ENCODE measurements around the gene MATCAP1.
A peak's percentile ranks its signal among the peaks of the same experiment; 100 is the strongest.

Gene MATCAP1

DNA sequence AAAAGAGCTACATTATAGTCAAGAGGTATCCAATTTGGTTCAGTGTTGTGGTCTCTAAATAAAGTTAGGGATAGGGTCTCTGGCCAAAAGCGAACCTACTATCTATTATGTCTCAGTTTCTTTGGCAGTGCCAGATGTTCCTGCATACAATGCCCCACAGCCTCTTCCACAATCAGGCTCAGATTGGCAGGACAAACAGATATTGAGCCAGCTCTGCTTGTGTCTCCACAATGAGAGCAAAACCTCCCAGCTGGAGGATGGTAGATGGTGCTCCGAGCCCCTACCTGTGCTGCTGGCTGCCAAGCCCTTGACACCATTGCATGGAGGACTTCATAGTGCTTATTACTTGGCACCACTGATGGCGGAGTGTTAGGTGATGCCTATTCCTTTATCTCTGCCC lies 54.3 kb downstream of the MATCAP1 start:
- no peak for DNase-seq (ENCODE audit: low read depth in 1 of 2, low spot score in 1 of 2)
- TF ChIP-seq GABPA (IDR thresholded peaks at IDR 0.05; ENCODE audit: low read depth) (no peak), POLR2AphosphoS5 (IDR thresholded peaks at IDR 0.05; ENCODE audit: low read depth) (no peak), SPI1 (IDR thresholded peaks at IDR 0.05; ENCODE audit: borderline replicate concordance, low read depth) (no peak)
- TF ChIP-seq, protein P1, sequence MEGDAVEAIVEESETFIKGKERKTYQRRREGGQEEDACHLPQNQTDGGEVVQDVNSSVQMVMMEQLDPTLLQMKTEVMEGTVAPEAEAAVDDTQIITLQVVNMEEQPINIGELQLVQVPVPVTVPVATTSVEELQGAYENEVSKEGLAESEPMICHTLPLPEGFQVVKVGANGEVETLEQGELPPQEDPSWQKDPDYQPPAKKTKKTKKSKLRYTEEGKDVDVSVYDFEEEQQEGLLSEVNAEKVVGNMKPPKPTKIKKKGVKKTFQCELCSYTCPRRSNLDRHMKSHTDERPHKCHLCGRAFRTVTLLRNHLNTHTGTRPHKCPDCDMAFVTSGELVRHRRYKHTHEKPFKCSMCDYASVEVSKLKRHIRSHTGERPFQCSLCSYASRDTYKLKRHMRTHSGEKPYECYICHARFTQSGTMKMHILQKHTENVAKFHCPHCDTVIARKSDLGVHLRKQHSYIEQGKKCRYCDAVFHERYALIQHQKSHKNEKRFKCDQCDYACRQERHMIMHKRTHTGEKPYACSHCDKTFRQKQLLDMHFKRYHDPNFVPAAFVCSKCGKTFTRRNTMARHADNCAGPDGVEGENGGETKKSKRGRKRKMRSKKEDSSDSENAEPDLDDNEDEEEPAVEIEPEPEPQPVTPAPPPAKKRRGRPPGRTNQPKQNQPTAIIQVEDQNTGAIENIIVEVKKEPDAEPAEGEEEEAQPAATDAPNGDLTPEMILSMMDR (IDR thresholded peaks at IDR 0.05; ENCODE audit: insufficient read depth, low read length) = no peak
- TF ChIP-seq, protein P2, sequence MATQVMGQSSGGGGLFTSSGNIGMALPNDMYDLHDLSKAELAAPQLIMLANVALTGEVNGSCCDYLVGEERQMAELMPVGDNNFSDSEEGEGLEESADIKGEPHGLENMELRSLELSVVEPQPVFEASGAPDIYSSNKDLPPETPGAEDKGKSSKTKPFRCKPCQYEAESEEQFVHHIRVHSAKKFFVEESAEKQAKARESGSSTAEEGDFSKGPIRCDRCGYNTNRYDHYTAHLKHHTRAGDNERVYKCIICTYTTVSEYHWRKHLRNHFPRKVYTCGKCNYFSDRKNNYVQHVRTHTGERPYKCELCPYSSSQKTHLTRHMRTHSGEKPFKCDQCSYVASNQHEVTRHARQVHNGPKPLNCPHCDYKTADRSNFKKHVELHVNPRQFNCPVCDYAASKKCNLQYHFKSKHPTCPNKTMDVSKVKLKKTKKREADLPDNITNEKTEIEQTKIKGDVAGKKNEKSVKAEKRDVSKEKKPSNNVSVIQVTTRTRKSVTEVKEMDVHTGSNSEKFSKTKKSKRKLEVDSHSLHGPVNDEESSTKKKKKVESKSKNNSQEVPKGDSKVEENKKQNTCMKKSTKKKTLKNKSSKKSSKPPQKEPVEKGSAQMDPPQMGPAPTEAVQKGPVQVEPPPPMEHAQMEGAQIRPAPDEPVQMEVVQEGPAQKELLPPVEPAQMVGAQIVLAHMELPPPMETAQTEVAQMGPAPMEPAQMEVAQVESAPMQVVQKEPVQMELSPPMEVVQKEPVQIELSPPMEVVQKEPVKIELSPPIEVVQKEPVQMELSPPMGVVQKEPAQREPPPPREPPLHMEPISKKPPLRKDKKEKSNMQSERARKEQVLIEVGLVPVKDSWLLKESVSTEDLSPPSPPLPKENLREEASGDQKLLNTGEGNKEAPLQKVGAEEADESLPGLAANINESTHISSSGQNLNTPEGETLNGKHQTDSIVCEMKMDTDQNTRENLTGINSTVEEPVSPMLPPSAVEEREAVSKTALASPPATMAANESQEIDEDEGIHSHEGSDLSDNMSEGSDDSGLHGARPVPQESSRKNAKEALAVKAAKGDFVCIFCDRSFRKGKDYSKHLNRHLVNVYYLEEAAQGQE (IDR thresholded peaks at IDR 0.05; ENCODE audit: insufficient replicate concordance, low read depth) = no peak
- no peak overlapping the region for H3K27ac ChIP-seq (replicated peaks)
- no peaks in the 10 kb centered on the region for H3K27me3 ChIP-seq (ENCODE audit: insufficient read depth, poor library complexity, severe bottlenecking)
- H3K4me3 ChIP-seq (replicated peaks; ENCODE audit: insufficient read depth, low read length) = no peak overlapping the region

DNA sequence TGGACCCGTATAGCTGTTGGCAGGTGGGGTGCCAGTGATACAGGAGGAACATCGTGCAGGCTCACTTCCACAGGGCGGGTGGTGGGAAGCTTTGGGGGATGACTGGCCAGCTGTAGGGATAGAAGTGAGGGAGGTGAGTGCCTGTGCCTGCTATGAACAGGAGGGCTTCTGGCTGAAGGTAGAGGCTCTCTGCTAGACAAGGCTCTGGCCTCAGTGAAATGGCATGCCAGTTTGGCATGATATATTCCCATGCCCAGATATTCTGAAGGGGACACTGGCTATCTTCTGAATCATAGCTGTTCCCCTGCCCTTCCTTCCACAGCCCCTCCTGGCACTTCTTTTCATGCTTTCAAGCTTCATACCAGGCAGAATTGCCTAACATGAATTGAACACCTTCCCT lies 54.9 kb downstream of the MATCAP1 start:
- DNase-seq (ENCODE audit: low read depth in 1 of 2, low spot score in 1 of 2) = no peak
- Histone ChIP-seq H3K27me3 (ENCODE audit: insufficient read depth, poor library complexity, severe bottlenecking) (no peaks in the 10 kb centered on the region), H3K27ac (replicated peaks) (no peak overlapping the region), H3K4me3 (replicated peaks; ENCODE audit: insufficient read depth, low read length) (no peak overlapping the region)
- no peak for TF ChIP-seq SPI1 (IDR thresholded peaks at IDR 0.05; ENCODE audit: borderline replicate concordance, low read depth)
- TF ChIP-seq, protein P1 (IDR thresholded peaks at IDR 0.05; ENCODE audit: insufficient read depth, low read length) = no peak
- TF ChIP-seq GABPA (IDR thresholded peaks at IDR 0.05; ENCODE audit: low read depth) = no peak
- no peak for TF ChIP-seq POLR2AphosphoS5 (IDR thresholded peaks at IDR 0.05; ENCODE audit: low read depth)
- TF ChIP-seq, protein P2 (IDR thresholded peaks at IDR 0.05; ENCODE audit: insufficient replicate concordance, low read depth) = no peak

DNA sequence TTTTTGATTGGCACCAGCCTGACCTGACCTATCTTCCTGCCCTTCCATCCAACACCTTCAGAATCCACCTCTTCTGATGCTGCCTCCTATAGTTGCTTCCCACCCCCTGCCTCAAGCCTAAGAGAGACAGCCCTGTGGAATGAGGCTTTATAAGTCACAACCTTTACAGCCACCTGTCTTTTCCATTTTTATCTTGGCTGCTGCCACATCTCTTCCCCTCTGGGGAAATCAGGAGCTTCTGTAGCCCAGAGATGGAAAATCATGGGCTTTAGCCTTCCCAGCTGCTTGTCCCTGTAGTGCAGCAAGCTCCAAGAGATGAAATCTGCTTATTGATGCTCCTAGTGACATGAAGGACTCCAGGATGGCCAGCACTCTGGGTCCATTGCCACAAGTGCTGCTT lies 55.3 kb downstream of the MATCAP1 start:
- Histone ChIP-seq H3K27me3 (ENCODE audit: insufficient read depth, poor library complexity, severe bottlenecking) (no peaks in the 10 kb centered on the region), H3K27ac (replicated peaks) (no peak overlapping the region), H3K4me3 (replicated peaks; ENCODE audit: insufficient read depth, low read length) (no peak overlapping the region)
- no peak for TF ChIP-seq GABPA (IDR thresholded peaks at IDR 0.05; ENCODE audit: low read depth)
- TF ChIP-seq POLR2AphosphoS5 (IDR thresholded peaks at IDR 0.05; ENCODE audit: low read depth) = no peak
- no peak for TF ChIP-seq SPI1 (IDR thresholded peaks at IDR 0.05; ENCODE audit: borderline replicate concordance, low read depth)
- TF ChIP-seq, protein P2 (IDR thresholded peaks at IDR 0.05; ENCODE audit: insufficient replicate concordance, low read depth) = no peak
- TF ChIP-seq, protein P1 (IDR thresholded peaks at IDR 0.05; ENCODE audit: insufficient read depth, low read length) = no peak
- DNase-seq (ENCODE audit: low read depth in 1 of 2, low spot score in 1 of 2) = no peak

Small RNA genes lying within 50 kb of the gene (microRNA-seq; reads per million reads assigned to microRNA genes)
- gene MIR328 = 15.1 reads per million, percentile 41 among the genes with 10 or more reads in this experiment

Data from HL-60 (cell line).